Frontal cortex (tissue), 4 donors: Measurements from ENCODE around the gene SFRP4. TPM values are rescaled to one million over a fixed set of nuclear protein-coding genes. Genes with fewer than 3 reads are reported as not detected.

Source experiments
- DNase-seq, 2 donors: peaks; one replicate each; pipeline ENCODE4 v3.0.0; 2012; ENCODE audit warnings: low spot score in 2 of 2
- FAIRE-seq: peaks from 2 replicates; lab custom pipeline; 2012; peaks lifted over from hg19 to GRCh38; lab: Jason Lieb, UNC
- total RNA-seq: library from RNA; depleted of rRNA; stranded (reverse); fragments of >200 nt; gene quantifications from one replicate; pipeline ENCODE4 v1.2.3, GENCODE V29; 2014
- donor health status: control.
- donor health status: control.
- donor health status: control.

The SFRP4 gene
- total RNA-seq, 1 donor from 2014 or later, result 1.2 TPM

GRCh38 chr7:37927773-37928444, 11.3 kb upstream of the SFRP4 start:
- DNase-seq, result no peak

GRCh38 chr7:37925620-37926019, 9.0 kb upstream of the SFRP4 start:
- FAIRE-seq, result no peak

More at GRCh38 chr7:37927773-37928444, 11.3 kb upstream of the SFRP4 start:
- FAIRE-seq, result no peak

GRCh38 chr7:37924491-37925041, 7.9 kb upstream of the SFRP4 start:
- DNase-seq (no peak), FAIRE-seq (no peak)

More at GRCh38 chr7:37925620-37926019, 9.0 kb upstream of the SFRP4 start:
- DNase-seq, result no peak

- FAIRE-seq (no peak), DNase-seq (no peak)
Observed at GRCh38 chr7:37923996-37924395, 7.4 kb upstream of the SFRP4 start.

GRCh38 chr7:37921876-37922275, 5.3 kb upstream of the SFRP4 start:
- FAIRE-seq, result no peak
- DNase-seq, result no peak

- DNase-seq (peak; percentile 24 to 35), FAIRE-seq (no peak)
Observed at GRCh38 chr7:37920849-37921805, 4.5 kb upstream of the SFRP4 start.

- FAIRE-seq (no peak), DNase-seq (peak; percentile 33 to 34)
Observed at GRCh38 chr7:37920305-37920848, 3.8 kb upstream of the SFRP4 start, which contains the start of gene EPDR1. Gene EPDR1 (plus strand): TSS chr7:37920640. CDS start chr7:37920940, 300 bp downstream.

GRCh38 chr7:37918526-37918925, 1.9 kb upstream of the SFRP4 start:
- FAIRE-seq (no peak), DNase-seq (no peak)

GRCh38 chr7:37916017-37916672, 472 bp downstream of the SFRP4 start:
- DNase-seq (no peak), FAIRE-seq (no peak)

- FAIRE-seq (no peak), DNase-seq (no peak)
Observed at GRCh38 chr7:37915438-37915837, 1.2 kb downstream of the SFRP4 start.

- no peak for DNase-seq
- no peak for FAIRE-seq
Observed at GRCh38 chr7:37912756-37913155, 3.9 kb downstream of the SFRP4 start.

GRCh38 chr7:37908221-37908788, 8.3 kb downstream of the SFRP4 start:
- no peak for FAIRE-seq

GRCh38 chr7:37901890-37902524, 14.6 kb downstream of the SFRP4 start:
- FAIRE-seq, result peak; percentile 56
- no peak for DNase-seq

More at GRCh38 chr7:37908221-37908788, 8.3 kb downstream of the SFRP4 start:
- DNase-seq, result no peak

GRCh38 chr7:37901236-37901827, 15.3 kb downstream of the SFRP4 start:
- FAIRE-seq, result peak; percentile 28
- DNase-seq, result peak in 1 of 2 donors; percentile 17

GRCh38 chr7:37899712-37900247, 16.8 kb downstream of the SFRP4 start:
- no peak for DNase-seq
- no peak for FAIRE-seq

- FAIRE-seq, result no peak
- no peak for DNase-seq
Observed at GRCh38 chr7:37894671-37895070, 21.9 kb downstream of the SFRP4 start.

GRCh38 chr7:37893359-37893758, 23.3 kb downstream of the SFRP4 start:
- no peak for FAIRE-seq

GRCh38 chr7:37882086-37882485, 34.5 kb downstream of the SFRP4 start:
- DNase-seq (no peak), FAIRE-seq (no peak)

More at GRCh38 chr7:37893359-37893758, 23.3 kb downstream of the SFRP4 start:
- no peak for DNase-seq
